A673 (cell line): ENCODE data around the gene SMOC2. TPM values are rescaled to one million over a fixed set of nuclear protein-coding genes. Genes with fewer than 3 reads are reported as not detected.

Source experiments
- BruUV-seq: library from RNA; stranded (reverse); fragments of 400-500 nt; replicated peaks from 2 replicates; lab custom pipeline; 2021; lab: Mats Ljungman, UMichigan
- CTCF ChIA-PET: fragments of 300-600 bp; sonication (Branson Sonifier 250); formaldehyde crosslinking; loops from one replicate; lab custom pipeline; 2022; ENCODE audit warnings: antibody characterized with exemption; lab: Charles Lee
- POLR2A ChIA-PET: fragments of 300-600 bp; sonication (Branson Sonifier 250); formaldehyde crosslinking; loops from one replicate; lab custom pipeline; 2022; ENCODE audit warnings: antibody characterized with exemption; ENCODE audit not compliant: low non-redundant PET; lab: Charles Lee
- DNase-seq: peaks from one replicate; pipeline ENCODE4 v3.0.0-alpha.2; 2015; ENCODE audit warnings: low spot score
- H3K27ac ChIP-seq: fragments of 200-600 bp; sonication (generic); 2 replicates; pipeline ENCODE4 v1.5.1; 2016; ENCODE audit warnings: mixed run types, low read depth, mild to moderate bottlenecking, mixed read lengths, antibody characterized with exemption, low read length; ENCODE audit not compliant: poor library complexity, severe bottlenecking
- H3K27me3 ChIP-seq: fragments of 200-600 bp; sonication (generic); replicated peaks from 2 replicates; pipeline ENCODE4 v1.6.1; 2017; ENCODE audit warnings: mixed run types, low read depth, mild to moderate bottlenecking, mixed read lengths, antibody characterized with exemption, low read length; ENCODE audit not compliant: insufficient read depth, poor library complexity
- H3K36me3 ChIP-seq: fragments of 200-600 bp; sonication (generic); 2 replicates; pipeline ENCODE4 v1.6.1; 2016; ENCODE audit warnings: mixed run types, mild to moderate bottlenecking, mixed read lengths, antibody characterized with exemption, low read length; ENCODE audit not compliant: insufficient read depth, poor library complexity, severe bottlenecking
- H3K4me1 ChIP-seq: fragments of 200-600 bp; sonication (generic); 2 replicates; pipeline ENCODE4 v1.6.1; 2017; ENCODE audit warnings: mixed run types, mild to moderate bottlenecking, mixed read lengths, antibody characterized with exemption, low read length; ENCODE audit not compliant: insufficient read depth, poor library complexity, severe bottlenecking
- H3K4me3 ChIP-seq: fragments of 200-600 bp; sonication (generic); 2 replicates; pipeline ENCODE4 v1.5.1; 2016; ENCODE audit warnings: low read depth, mixed run types, mild to moderate bottlenecking, mixed read lengths, low read length; ENCODE audit not compliant: poor library complexity, severe bottlenecking
- H3K9me3 ChIP-seq: fragments of 200-600 bp; sonication (generic); 2 replicates; pipeline ENCODE4 v1.6.1; 2016; ENCODE audit warnings: mixed run types, low read depth, mild to moderate bottlenecking, mixed read lengths, antibody characterized with exemption, low read length; ENCODE audit not compliant: poor library complexity, severe bottlenecking
- CTCF ChIP-seq: fragments of 300-800, 200-600 bp; sonication (generic); conservative IDR thresholded peaks from 2 replicates; pipeline ENCODE4 v1.5.1; 2017; ENCODE audit warnings: low read depth, mild to moderate bottlenecking, antibody characterized with exemption, low read length, moderate library complexity, mixed read lengths
- EZH2 ChIP-seq: fragments of 200-600 bp; sonication (generic); IDR thresholded peaks from 2 replicates; pipeline ENCODE4 v1.6.1; 2017; ENCODE audit warnings: borderline replicate concordance, low read depth, mild to moderate bottlenecking, mixed read lengths, antibody characterized with exemption, low read length; ENCODE audit not compliant: poor library complexity, severe bottlenecking
- intact Hi-C: fragments of 100-400 bp; cut with micrococcal nuclease; formaldehyde crosslinking; loops from one replicate; pipeline ENCODE4 v1.10.0; 2022; ENCODE audit not compliant: unreplicated experiment
- total RNA-seq: library from RNA; stranded (reverse); gene quantifications from 2 replicates; pipeline ENCODE4 v1.2.3, GENCODE V29; 2021

SMOC2 gene
- total RNA-seq, 1 experiment from 2014 or later = 1.8 TPM

DNA sequence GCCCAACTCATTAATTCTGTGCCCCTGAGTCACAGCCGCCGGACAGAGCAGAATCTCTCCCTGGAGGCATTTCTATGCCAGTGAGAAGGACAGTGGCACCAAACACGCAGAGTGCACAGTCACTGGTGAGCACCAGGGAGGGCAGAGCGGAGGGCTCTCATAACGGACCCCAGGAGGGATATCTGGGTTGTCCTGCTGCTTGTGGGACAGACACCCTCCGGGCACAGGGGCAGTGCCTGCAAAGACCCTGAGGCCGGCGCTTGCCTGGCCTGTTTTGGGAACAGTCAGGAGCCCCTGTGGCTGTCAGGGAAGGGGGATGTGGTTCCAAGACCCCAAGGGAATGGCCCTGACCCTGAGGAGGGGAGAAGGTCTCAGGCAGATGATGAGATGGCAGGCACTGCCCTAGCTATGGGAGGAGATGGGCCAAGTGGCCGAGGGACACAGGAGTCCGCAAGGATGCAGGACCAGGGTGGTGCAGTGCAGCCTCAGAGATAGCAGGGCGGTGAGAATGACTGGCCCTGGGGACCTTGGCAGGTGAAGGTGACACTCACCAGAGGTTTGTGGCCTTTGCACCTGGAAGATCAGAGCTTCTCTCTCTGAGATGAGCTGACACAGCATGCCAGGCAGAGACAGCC, 270.8 kb downstream of the SMOC2 start:
- Histone ChIP-seq H3K4me3 (no peak overlapping the region), H3K27me3 (peaks cover 45% of the 10 kb centered on the region), H3K9me3 (no peaks in the 10 kb centered on the region), H3K27ac (no peak overlapping the region), H3K36me3 (no peaks in the 10 kb centered on the region), H3K4me1 (no peaks in the 10 kb centered on the region)
- BruUV-seq = no TSS peak
- no peak for DNase-seq
- intact Hi-C loops = no loop called here
- CTCF ChIA-PET = no interaction called here
- POLR2A ChIA-PET = no interaction called here
- no peak for TF ChIP-seq EZH2
- TF ChIP-seq CTCF = no peak

DNA sequence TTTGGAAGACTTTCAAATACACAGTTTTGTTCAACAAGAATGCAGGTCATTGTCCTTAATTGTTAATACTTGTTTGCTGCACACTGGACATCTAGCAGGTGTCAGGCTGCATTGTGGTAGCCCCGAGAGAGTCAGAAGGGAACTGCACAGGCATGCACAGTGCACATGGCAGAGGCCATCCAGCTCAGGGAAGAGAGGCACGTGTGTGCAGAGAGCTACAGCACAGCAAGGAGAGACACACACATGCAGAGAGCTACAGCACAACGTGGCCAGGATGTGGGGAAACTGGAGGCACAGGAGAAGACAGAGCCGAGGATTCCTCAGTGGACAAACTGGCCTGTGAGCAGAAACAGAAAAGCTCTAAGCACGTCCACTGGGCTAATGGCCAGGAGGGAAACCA, 272.0 kb downstream of the SMOC2 start:
- intact Hi-C loops = no loop called here
- peaks cover 35% of the 10 kb centered on the region for H3K27me3 ChIP-seq
- CTCF ChIA-PET = no interaction called here
- no peaks in the 10 kb centered on the region for H3K36me3 ChIP-seq
- DNase-seq = no peak
- H3K9me3 ChIP-seq = no peaks in the 10 kb centered on the region
- H3K4me1 ChIP-seq = no peaks in the 10 kb centered on the region
- H3K4me3 ChIP-seq = no peak overlapping the region
- TF ChIP-seq CTCF (no peak), EZH2 (no peak)
- no peak overlapping the region for H3K27ac ChIP-seq
- POLR2A ChIA-PET = no interaction called here
- no TSS peak for BruUV-seq

DNA sequence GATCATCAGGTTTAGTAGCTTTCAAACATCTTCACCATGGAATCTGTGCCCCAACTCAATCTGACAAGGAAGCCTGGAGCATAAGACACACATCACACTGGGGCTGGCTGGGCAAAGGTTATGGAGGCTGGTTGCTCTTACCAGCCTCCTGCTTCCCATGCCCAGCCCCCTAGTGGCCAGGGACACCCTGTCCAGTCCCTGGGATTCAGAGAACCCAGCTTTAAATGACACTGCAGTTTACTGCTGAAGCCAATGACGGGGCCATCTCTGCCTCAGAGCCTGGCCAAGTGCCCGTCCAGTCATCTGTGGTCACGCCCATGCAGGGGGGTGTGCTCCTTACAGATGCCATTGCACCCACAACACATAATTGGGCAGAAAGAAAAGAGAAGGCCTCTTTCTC, 272.9 kb downstream of the SMOC2 start:
- no peak overlapping the region for H3K27ac ChIP-seq
- H3K4me3 ChIP-seq = no peak overlapping the region
- no TSS peak for BruUV-seq
- H3K36me3 ChIP-seq = no peaks in the 10 kb centered on the region
- H3K9me3 ChIP-seq = no peaks in the 10 kb centered on the region
- H3K4me1 ChIP-seq = no peaks in the 10 kb centered on the region
- ChIA-PET CTCF (no interaction called here), POLR2A (no interaction called here)
- peak; percentile 41; the same call in 1 of the 2 replicates for TF ChIP-seq CTCF
- no peak for TF ChIP-seq EZH2
- peaks cover 26% of the 10 kb centered on the region for H3K27me3 ChIP-seq
- DNase-seq = peak; percentile 48
- intact Hi-C loops = no loop called here
